Liver (tissue), 9 donors: ENCODE measurements around the gene KMT5B. TPM values are rescaled to one million over a fixed set of nuclear protein-coding genes. Genes with fewer than 3 reads are reported as not detected.

Source experiments
- DNase-seq: peaks from one replicate; pipeline ENCODE4 v3.0.0-alpha.2; 2017; ENCODE audit warnings: low spot score
- H3K27ac ChIP-seq, 2 donors: one replicate each; pipeline ENCODE4 v1.7.0; 2013; ENCODE audit warnings: inconsistent platforms in 2 of 2, low read length in 2 of 2, control low read depth in 1 of 2, low read depth in 1 of 2, mild to moderate bottlenecking in 1 of 2
- H3K27me3 ChIP-seq, 4 donors: one replicate each; pipeline versions ENCODE4 v1.6.1 to v1.7.0; 2013; ENCODE audit warnings: low read length in 3 of 4, inconsistent platforms in 1 of 4, mild to moderate bottlenecking in 1 of 4, moderate library complexity in 1 of 4; ENCODE audit not compliant: control insufficient read depth in 4 of 4, insufficient read depth in 4 of 4
- H3K36me3 ChIP-seq, 4 donors: one replicate each; pipeline versions ENCODE4 v1.6.1 to v1.7.0; 2013; ENCODE audit warnings: low read length in 3 of 4, mild to moderate bottlenecking in 3 of 4, low read depth in 1 of 4, moderate library complexity in 1 of 4; ENCODE audit not compliant: control insufficient read depth in 4 of 4, insufficient read depth in 3 of 4
- H3K4me1 ChIP-seq, 4 donors: one replicate each; pipeline versions ENCODE4 v1.6.1 to v1.7.0; 2013; ENCODE audit warnings: low read length in 3 of 4, mild to moderate bottlenecking in 3 of 4, moderate library complexity in 1 of 4; ENCODE audit not compliant: control insufficient read depth in 4 of 4, insufficient read depth in 4 of 4
- H3K4me3 ChIP-seq, 3 donors: one replicate each; pipeline versions ENCODE4 v1.6.1 to v1.7.0; 2013; ENCODE audit warnings: low read length in 3 of 3, control low read depth in 1 of 3, low read depth in 1 of 3, mild to moderate bottlenecking in 1 of 3
- H3K9ac ChIP-seq, 2 donors: one replicate each; pipeline ENCODE4 v1.7.0; 2013; ENCODE audit warnings: low read length in 2 of 2, mild to moderate bottlenecking in 2 of 2, moderate library complexity in 2 of 2, control low read depth in 1 of 2, low read depth in 1 of 2
- H3K9me3 ChIP-seq, 4 donors: one replicate each; pipeline versions ENCODE4 v1.6.1 to v1.7.0; 2013; ENCODE audit warnings: low read length in 3 of 4; ENCODE audit not compliant: control insufficient read depth in 4 of 4
- EGR1 ChIP-seq, 2 donors: IDR thresholded peaks; 2 replicates each; pipeline ENCODE4 v1.6.1; 2016 to 2018; ENCODE audit warnings: antibody characterized with exemption in 2 of 2, low read depth in 2 of 2
- FOXA1 ChIP-seq: IDR thresholded peaks from 2 replicates; pipeline ENCODE4 v1.6.1; 2016; ENCODE audit warnings: antibody characterized with exemption
- FOXA2 ChIP-seq: IDR thresholded peaks from 2 replicates; pipeline ENCODE4 v1.6.1; 2016; ENCODE audit warnings: antibody characterized with exemption
- HNF4A ChIP-seq, 2 donors: conservative IDR thresholded peaks; 2 replicates each; pipeline ENCODE4 v1.6.1; 2016; ENCODE audit warnings: antibody characterized with exemption in 2 of 2, mild to moderate bottlenecking in 2 of 2
- HNF4G ChIP-seq: IDR thresholded peaks from 2 replicates; pipeline ENCODE4 v1.6.1; 2016; ENCODE audit warnings: antibody characterized with exemption
- JUND ChIP-seq, 2 donors: IDR thresholded peaks; 2 replicates each; pipeline ENCODE4 v1.6.1; 2016; ENCODE audit warnings: antibody characterized with exemption in 2 of 2
- NR2F2 ChIP-seq: IDR thresholded peaks from 2 replicates; pipeline ENCODE4 v1.6.1; 2016; ENCODE audit warnings: antibody characterized with exemption
- RAD21 ChIP-seq, 2 donors: IDR thresholded peaks; 2 replicates each; pipeline ENCODE4 v1.6.1; 2016; ENCODE audit warnings: antibody characterized with exemption in 2 of 2, mild to moderate bottlenecking in 2 of 2
- RXRA ChIP-seq, 2 donors: IDR thresholded peaks; 2 replicates each; pipeline ENCODE4 v1.6.1; 2017 to 2018; ENCODE audit warnings: antibody characterized with exemption in 2 of 2, mild to moderate bottlenecking in 1 of 2
- SP1 ChIP-seq: IDR thresholded peaks from 2 replicates; pipeline ENCODE4 v1.6.1; 2018; ENCODE audit warnings: antibody characterized with exemption, mild to moderate bottlenecking
- TAF1 ChIP-seq: conservative IDR thresholded peaks from 2 replicates; pipeline ENCODE4 v1.6.1; 2016; ENCODE audit warnings: antibody characterized with exemption, mild to moderate bottlenecking
- YY1 ChIP-seq: IDR thresholded peaks from 2 replicates; pipeline ENCODE4 v1.6.1; 2016; ENCODE audit warnings: antibody characterized with exemption, mild to moderate bottlenecking
- WGBS: extraction: QIAGEN DNeasy Blood & Tissue Kit; methylation state at CpG from one replicate; pipeline ENCODE4 v1.1.7; 2013; 5-methylcytosine and 5-hydroxymethylcytosine counted together
- polyA plus RNA-seq, 2 donors: library from polyadenylated mRNA; stranded (reverse) in 1 of 2; unstranded in 1 of 2; fragments of 200-250 nt in 1 of 2; fragments of >200 nt in 1 of 2; fragmentation: Nextera tagmentation in 1 of 2; extraction: Ambion mirVana in 1 of 2; gene quantifications; one replicate each; pipeline versions ENCODE4 v1.2.1 to v1.2.3, GENCODE V29; 2013 to 2015
- total RNA-seq, 2 donors: library from RNA; depleted of rRNA; stranded (reverse); fragments of >200 nt; gene quantifications; one replicate each; pipeline ENCODE4 v1.2.3, GENCODE V29; 2014
- TF ChIP-seq, protein P1 (sequence below): IDR thresholded peaks from 2 replicates; pipeline ENCODE4 v1.6.1; 2016; ENCODE audit warnings: antibody characterized with exemption
- TF ChIP-seq, protein P2 (sequence below): IDR thresholded peaks from 2 replicates; pipeline ENCODE4 v1.6.1; 2016; ENCODE audit warnings: antibody characterized with exemption, mild to moderate bottlenecking
- TF ChIP-seq, protein P3 (sequence below): fragments of 150-350 bp; IDR thresholded peaks from 2 replicates; pipeline ENCODE4 v1.5.1; 2017; ENCODE audit warnings: improper control_type of control experiment, low read depth, low read length; ENCODE audit not compliant: missing input control
- TF ChIP-seq, protein P4 (sequence below): IDR thresholded peaks from 2 replicates; pipeline ENCODE4 v1.6.1; 2016; ENCODE audit warnings: antibody characterized with exemption
- TF ChIP-seq, protein P5 (sequence below): IDR thresholded peaks from 2 replicates; pipeline ENCODE4 v1.6.1; 2016; ENCODE audit warnings: antibody characterized with exemption
- donor health status: healthy.
- donor health status: healthy.
- donor health status: healthy.
- donor health status: healthy.
- donor health status: healthy.

The KMT5B gene
- total and polyA plus RNA-seq, 4 donors, result 8.7 to 33.8 (median 14.8) TPM

DNA sequence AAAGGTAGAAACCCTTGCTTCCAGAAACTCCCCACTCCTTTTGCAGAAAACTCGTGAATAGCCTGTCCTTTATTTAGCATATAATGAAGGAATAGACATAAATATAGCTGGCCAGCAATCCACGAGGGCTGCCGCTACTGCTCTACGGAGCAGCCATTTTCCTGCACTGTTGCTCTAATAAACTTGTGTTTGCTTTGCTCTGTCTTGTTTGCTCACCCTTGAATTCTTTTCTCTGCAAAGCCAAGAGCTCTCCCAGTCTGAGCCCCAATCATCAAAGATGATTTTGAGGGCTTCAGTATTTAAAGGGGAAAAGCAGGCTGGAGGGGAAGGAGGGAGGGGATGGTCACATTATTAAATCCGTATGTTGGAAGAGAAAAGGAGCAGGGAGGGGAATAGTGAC lies 75.3 kb downstream of the KMT5B start:
- no peaks in the 10 kb centered on the region for H3K36me3 ChIP-seq
- DNase-seq, result no peak
- peak; percentile 35 for TF ChIP-seq SP1
- TF ChIP-seq FOXA2, result no peak
- no peak for TF ChIP-seq RXRA (IDR thresholded peaks at IDR 0.05)
- no peak for TF ChIP-seq EGR1 (IDR thresholded peaks at IDR 0.05; ENCODE audit: low read depth in 2 of 2)
- TF ChIP-seq, protein P1, sequence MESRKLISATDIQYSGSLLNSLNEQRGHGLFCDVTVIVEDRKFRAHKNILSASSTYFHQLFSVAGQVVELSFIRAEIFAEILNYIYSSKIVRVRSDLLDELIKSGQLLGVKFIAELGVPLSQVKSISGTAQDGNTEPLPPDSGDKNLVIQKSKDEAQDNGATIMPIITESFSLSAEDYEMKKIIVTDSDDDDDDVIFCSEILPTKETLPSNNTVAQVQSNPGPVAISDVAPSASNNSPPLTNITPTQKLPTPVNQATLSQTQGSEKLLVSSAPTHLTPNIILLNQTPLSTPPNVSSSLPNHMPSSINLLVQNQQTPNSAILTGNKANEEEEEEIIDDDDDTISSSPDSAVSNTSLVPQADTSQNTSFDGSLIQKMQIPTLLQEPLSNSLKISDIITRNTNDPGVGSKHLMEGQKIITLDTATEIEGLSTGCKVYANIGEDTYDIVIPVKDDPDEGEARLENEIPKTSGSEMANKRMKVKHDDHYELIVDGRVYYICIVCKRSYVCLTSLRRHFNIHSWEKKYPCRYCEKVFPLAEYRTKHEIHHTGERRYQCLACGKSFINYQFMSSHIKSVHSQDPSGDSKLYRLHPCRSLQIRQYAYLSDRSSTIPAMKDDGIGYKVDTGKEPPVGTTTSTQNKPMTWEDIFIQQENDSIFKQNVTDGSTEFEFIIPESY, result no peak
- peak in 1 of 2 donors; percentile 37 for TF ChIP-seq RAD21 (IDR thresholded peaks at IDR 0.05)
- TF ChIP-seq, protein P2, sequence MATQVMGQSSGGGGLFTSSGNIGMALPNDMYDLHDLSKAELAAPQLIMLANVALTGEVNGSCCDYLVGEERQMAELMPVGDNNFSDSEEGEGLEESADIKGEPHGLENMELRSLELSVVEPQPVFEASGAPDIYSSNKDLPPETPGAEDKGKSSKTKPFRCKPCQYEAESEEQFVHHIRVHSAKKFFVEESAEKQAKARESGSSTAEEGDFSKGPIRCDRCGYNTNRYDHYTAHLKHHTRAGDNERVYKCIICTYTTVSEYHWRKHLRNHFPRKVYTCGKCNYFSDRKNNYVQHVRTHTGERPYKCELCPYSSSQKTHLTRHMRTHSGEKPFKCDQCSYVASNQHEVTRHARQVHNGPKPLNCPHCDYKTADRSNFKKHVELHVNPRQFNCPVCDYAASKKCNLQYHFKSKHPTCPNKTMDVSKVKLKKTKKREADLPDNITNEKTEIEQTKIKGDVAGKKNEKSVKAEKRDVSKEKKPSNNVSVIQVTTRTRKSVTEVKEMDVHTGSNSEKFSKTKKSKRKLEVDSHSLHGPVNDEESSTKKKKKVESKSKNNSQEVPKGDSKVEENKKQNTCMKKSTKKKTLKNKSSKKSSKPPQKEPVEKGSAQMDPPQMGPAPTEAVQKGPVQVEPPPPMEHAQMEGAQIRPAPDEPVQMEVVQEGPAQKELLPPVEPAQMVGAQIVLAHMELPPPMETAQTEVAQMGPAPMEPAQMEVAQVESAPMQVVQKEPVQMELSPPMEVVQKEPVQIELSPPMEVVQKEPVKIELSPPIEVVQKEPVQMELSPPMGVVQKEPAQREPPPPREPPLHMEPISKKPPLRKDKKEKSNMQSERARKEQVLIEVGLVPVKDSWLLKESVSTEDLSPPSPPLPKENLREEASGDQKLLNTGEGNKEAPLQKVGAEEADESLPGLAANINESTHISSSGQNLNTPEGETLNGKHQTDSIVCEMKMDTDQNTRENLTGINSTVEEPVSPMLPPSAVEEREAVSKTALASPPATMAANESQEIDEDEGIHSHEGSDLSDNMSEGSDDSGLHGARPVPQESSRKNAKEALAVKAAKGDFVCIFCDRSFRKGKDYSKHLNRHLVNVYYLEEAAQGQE, result no peak
- no peak for TF ChIP-seq JUND (IDR thresholded peaks at IDR 0.05)
- no peak for TF ChIP-seq TAF1
- no peak for TF ChIP-seq HNF4G
- TF ChIP-seq, protein P3, sequence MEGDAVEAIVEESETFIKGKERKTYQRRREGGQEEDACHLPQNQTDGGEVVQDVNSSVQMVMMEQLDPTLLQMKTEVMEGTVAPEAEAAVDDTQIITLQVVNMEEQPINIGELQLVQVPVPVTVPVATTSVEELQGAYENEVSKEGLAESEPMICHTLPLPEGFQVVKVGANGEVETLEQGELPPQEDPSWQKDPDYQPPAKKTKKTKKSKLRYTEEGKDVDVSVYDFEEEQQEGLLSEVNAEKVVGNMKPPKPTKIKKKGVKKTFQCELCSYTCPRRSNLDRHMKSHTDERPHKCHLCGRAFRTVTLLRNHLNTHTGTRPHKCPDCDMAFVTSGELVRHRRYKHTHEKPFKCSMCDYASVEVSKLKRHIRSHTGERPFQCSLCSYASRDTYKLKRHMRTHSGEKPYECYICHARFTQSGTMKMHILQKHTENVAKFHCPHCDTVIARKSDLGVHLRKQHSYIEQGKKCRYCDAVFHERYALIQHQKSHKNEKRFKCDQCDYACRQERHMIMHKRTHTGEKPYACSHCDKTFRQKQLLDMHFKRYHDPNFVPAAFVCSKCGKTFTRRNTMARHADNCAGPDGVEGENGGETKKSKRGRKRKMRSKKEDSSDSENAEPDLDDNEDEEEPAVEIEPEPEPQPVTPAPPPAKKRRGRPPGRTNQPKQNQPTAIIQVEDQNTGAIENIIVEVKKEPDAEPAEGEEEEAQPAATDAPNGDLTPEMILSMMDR, result no peak
- TF ChIP-seq FOXA1, result no peak
- peak; percentile 96 for TF ChIP-seq YY1
- peak in 1 of 2 donors; percentile 11 for TF ChIP-seq HNF4A (conservative IDR thresholded peaks at IDR 0.05)
- TF ChIP-seq NR2F2, result no peak
- TF ChIP-seq, protein P4, sequence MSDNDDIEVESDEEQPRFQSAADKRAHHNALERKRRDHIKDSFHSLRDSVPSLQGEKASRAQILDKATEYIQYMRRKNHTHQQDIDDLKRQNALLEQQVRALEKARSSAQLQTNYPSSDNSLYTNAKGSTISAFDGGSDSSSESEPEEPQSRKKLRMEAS, result no peak
- no peak overlapping the region for H3K27ac ChIP-seq
- WGBS, result 24% methylated on average over 5 of the region's 5 CpGs
- H3K4me1 ChIP-seq, result peaks cover 14 to 27% (median 20%) of the 10 kb centered on the region in 4 donors
- H3K27me3 ChIP-seq, result no peaks in the 10 kb centered on the region
- H3K9ac ChIP-seq, result no peak overlapping the region
- H3K9me3 ChIP-seq, result no peaks in the 10 kb centered on the region
- peak overlapping the region in 2 of 3 donors; percentile 18 for H3K4me3 ChIP-seq

DNA sequence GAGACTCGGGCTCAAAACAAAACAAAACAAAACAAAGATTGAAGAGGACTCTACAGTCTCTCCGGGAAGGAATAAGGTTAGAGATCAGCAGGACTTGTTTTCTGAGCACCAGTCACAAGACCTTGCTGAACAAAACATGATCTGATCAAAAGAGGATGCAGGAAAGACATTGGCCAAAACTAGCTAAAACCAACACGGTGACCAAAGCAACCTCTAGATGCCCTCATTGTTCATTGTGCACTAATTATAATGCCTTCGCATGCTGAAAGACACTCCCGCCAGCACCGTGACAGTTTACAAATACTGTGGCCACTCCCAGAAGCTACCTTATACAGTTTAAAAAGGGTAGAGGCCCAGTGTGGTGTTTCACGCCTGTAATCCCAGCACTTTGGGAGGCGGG lies 76.2 kb downstream of the KMT5B start:
- Histone ChIP-seq H3K9ac (no peak overlapping the region), H3K27me3 (no peaks in the 10 kb centered on the region), H3K27ac (no peak overlapping the region), H3K36me3 (no peaks in the 10 kb centered on the region), H3K4me1 (peaks cover 9 to 18% (median 14%) of the 10 kb centered on the region in 4 donors), H3K9me3 (no peaks in the 10 kb centered on the region), H3K4me3 (no peak overlapping the region)
- WGBS, result 81% methylated on average over 8 of the region's 8 CpGs
- DNase-seq, result no peak
- TF ChIP-seq, protein P4, result no peak
- TF ChIP-seq, protein P2, result no peak
- no peak for TF ChIP-seq TAF1
- TF ChIP-seq YY1, result no peak
- TF ChIP-seq HNF4G, result no peak
- no peak for TF ChIP-seq RXRA (IDR thresholded peaks at IDR 0.05)
- TF ChIP-seq, protein P5, sequence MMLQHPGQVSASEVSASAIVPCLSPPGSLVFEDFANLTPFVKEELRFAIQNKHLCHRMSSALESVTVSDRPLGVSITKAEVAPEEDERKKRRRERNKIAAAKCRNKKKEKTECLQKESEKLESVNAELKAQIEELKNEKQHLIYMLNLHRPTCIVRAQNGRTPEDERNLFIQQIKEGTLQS, result no peak
- TF ChIP-seq JUND (IDR thresholded peaks at IDR 0.05), result no peak
- TF ChIP-seq, protein P3, result no peak
- no peak for TF ChIP-seq EGR1 (IDR thresholded peaks at IDR 0.05; ENCODE audit: low read depth in 2 of 2)
